Measurements from ENCODE around the gene CELA1.
"Not testable (repeated sequence)": the region's sequence is repeated elsewhere in the genome, so short reads cannot be mapped to it uniquely, and the experiment has no call there.

Gene CELA1

GRCh38 chr12:51341251-51342007, 5.0 kb downstream of the CELA1 start:
- DNase-seq: peak; percentile 6

DNA sequence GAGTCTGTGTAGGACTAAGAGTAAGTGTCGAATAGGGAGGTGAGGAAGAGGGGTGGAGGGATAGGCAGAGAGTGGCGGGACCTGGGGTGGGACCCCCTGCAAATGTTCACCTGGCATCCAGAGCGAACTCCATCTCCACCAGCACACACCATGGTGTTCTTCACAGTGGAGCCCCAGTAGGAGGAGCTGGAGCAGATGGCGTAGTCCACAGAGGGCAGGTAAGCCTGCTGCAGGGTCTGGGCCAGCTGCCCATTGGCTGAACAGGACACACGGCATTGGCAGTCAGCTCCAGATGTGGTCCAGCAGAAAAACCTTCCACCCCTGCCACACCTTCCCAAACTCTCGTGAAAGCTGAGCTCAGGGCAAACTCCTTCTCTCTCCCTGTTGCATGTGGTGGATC, 6.7 kb downstream of the CELA1 start:
- no peak for DNase-seq

GRCh38 chr12:51337336-51337735, 9.1 kb downstream of the CELA1 start:
- not testable (repeated sequence) for DNase-seq

GRCh38 chr12:51335931-51336330, 10.5 kb downstream of the CELA1 start:
- DNase-seq: no peak

- DNase-seq: no peak
These were observed 11.7 kb downstream of the CELA1 start for GRCh38 chr12:51334764-51335163.

DNA sequence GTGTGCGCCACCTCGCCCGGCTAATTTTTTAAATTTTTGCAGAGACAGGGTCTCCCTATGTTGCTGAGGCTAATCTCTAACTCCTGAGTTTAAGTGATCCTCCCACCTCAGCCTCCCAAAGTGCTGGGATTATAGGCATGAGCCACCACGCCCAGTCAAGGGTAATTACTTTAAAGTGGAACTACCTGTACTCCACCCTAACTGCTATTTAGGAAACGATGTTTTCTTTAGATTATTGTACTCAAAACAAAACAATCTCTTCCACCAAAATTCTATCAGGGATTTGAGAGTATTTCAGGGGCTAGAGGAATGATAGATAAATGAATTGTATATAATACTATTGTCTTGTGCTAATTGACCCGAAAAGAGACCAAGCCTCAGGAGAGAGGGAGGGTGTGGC, 12.9 kb downstream of the CELA1 start:
- no peak for DNase-seq

GRCh38 chr12:51330186-51330585, 16.3 kb downstream of the CELA1 start:
- DNase-seq: no peak

- DNase-seq: no peak
These were observed 16.7 kb downstream of the CELA1 start for GRCh38 chr12:51329742-51330141.

GRCh38 chr12:51328587-51328986, 17.9 kb downstream of the CELA1 start:
- no peak for DNase-seq

DNA sequence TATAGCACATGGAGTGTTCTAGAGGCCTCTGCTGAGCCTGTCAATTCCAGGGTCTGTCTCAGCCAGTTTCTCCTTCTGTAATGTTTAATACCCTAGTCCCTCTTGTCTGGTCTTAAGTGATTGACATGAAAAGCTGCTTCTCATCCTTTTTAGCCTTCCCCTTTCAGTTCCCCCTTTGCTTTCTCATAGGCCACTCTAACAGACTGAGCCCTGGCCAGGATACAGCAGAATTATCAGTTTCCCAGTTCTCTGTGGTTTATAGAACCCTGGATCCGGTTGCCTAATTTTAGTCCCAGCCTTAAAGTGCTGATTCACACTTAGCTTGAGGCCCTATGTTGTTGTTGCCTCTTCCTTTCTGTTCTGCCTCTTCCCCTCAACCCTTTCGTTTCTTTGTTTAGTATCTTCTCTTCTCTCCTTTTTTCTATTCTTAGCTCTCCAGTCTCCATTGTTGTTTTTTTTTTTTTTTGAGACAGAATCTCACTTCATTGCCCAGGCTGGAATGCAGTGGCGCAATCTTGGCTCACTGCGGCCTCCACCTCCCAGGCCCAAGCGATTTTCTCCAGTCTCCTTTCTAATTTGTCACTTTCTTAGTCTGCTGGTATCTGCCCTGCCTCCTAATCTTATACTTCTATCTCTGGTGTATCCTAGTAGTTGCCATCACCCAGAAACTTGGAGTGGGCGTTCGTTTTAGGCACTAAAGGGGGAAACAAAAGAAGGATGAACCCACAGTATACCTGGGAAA, 19.6 kb downstream of the CELA1 start:
- no peak for DNase-seq

GRCh38 chr12:51324953-51325352, 21.5 kb downstream of the CELA1 start:
- no peak for DNase-seq

DNA sequence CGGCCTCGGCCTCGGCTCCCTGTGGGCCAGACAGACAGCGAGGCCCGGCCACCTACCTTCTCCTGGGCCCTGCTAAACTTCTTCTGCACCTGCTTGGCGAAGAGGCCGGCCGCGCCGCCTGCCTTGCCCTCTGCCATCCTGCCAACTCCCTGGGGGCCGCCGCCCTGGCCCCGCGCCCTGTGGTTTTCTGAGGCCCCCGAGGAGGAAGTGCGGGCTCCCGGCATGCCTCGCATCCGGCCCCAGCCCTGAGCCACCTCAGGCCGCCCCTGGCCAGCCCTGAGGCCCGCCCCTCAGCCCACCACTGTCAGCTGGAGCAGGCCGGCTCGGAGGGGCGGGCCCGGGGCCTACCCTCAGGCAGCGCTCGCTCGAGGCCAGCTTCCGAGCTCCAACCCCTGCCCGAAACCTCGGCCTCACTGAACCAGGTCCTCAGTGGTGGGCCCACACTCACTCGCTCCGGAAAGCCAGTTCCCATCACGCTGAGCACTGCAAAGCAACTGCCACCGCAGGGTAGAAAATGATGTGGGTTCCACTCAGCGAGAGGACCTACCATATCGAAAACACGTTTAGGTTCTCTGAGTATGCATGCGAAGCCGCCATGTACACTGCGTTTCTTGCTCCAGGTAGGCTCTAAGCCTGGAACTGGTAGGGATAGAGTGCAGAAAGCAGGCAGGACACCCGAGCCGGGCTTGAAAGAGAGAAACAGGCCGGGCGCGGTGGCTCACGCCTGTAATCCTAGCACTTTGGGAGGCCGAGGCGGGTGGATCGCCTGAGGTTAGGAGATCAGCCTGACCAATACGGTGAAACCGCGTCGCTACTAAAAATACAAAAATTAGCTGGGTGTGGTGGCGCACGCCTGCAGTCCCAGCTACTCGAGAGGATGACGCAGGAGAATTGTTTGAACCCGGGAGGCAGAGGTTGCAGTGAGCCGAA, 22.2 kb downstream of the CELA1 start, which contains the start of gene BIN2:
BIN2 (minus strand) TSS at position 209 of the 930 bp plus-strand sequence; CDS start at position 137, 72 bp downstream.
- peak; percentile 45 for DNase-seq

DNA sequence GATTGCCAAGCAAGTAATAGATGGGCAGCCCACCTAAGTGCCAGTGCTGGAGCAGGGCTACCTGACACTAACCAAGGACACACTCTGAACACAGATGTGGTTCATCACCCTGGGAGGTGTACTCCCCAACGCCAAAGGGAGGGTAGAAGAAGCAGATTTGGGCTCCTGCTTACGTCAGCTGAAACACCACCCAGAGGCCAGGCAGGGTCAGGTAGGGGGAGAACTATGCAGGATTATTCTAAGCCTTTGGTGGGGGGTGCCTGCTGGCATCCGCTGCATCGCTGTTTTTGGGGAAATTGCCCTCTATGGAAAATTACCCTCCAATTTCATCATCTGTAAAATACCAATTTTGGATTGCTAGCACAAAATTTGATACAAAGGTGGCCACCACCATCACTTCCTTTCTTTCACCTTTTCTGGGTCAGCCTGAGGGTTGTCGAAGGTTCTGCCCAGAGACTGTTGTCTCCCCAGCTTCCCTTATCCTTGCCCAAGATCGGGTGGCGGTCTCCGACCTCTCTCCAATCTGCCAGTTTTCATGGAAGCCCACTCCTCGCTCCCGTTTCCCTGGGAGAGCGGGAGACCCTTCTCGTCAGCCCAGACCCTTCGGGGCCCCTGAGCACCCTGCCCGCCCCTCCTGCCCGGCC, 23.0 kb downstream of the CELA1 start:
- peak; percentile 15 for DNase-seq

- DNase-seq: no peak
These were observed 24.0 kb downstream of the CELA1 start for GRCh38 chr12:51322452-51322851.

GRCh38 chr12:51321882-51322281, 24.6 kb downstream of the CELA1 start:
- no peak for DNase-seq

GRCh38 chr12:51320695-51321320, 25.7 kb downstream of the CELA1 start:
- DNase-seq: no peak

DNA sequence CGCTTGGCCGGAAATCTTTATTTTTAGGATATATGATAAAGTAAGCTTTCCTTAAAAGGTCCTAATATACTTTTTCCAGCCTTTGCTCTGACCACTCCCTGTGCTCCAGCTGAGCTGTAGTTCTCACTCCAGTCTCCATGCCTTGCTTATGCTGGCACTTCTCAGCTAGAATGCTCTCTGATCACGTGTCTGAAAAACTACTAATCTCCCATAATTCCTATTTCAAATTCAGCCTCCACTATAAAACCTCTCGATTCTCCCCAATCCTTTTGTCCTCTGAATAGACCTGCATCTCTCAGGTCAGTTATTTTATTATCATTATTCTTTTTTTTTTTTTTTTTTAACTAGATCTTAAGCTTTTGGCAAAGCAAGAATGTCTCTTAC, 26.2 kb downstream of the CELA1 start:
- DNase-seq: no peak

- peak; percentile 18 for DNase-seq
These were observed 27.5 kb downstream of the CELA1 start for GRCh38 chr12:51318846-51319599.

DNA sequence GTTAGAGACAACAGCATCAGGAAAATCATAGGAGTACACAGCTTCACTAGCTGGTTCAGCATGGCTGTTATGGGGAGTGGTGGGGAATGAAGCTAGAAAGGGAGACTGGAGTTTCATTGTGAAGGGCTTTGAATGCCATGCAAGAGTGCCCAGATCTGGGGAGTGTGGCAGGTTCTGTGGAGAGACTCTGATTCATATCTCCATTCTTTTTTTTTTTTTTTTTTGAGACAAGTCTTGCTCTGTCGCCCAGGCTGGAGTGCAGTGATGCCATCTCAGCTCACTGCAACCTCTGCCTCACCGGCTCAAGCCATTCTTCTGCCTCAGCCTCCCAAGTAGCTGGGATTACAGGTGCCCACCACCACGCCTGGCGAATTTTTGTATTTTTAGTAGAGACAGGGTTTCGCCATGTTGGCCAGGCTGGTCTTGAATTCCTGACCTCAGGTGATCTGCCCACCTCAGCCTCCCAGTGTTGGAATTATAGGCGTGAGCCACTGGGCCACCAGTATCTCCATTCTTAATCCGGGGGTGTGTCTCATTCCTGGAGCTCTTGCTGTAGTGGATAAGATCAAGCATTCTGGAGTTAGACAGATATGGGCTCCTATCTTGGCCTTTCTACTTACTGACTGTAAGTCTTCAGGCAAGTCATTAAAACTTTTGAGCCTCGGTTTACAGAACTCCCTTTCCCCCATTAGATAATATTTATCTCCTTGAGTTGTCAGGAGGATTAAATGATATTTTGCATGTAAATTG, 28.2 kb downstream of the CELA1 start:
- not testable (repeated sequence) for DNase-seq

- no peak for DNase-seq
These were observed 35.1 kb downstream of the CELA1 start for GRCh38 chr12:51311389-51311788.

All from NK-92 treated with Interleukin-12 subunit alpha and Interleukin-12 subunit beta, amount 100 ng/mL, for 24 hours (cell line).